Measurements from ENCODE around the gene CEMIP.

DNA sequence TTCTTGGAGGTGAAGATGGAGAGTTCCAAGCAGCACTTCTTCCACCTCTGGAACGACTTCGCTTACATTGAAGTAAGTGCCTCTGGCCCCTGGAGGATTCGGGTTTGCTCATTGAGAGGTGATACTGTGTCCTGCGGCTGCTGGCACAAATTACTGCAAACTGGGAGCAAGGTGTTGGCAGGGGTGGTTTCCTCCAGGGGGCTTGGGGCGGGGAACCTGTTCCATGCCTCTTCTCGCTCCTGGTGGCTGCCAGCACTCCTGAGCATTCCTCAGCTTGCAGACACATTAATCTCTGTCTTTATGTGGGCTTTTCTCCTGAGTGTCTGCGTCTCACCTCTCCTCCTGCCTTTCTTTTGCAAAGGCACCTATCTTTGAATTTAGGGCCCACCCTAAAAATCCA lies 163.1 kb downstream of the CEMIP start:
- TF ChIP-seq, protein P1, sequence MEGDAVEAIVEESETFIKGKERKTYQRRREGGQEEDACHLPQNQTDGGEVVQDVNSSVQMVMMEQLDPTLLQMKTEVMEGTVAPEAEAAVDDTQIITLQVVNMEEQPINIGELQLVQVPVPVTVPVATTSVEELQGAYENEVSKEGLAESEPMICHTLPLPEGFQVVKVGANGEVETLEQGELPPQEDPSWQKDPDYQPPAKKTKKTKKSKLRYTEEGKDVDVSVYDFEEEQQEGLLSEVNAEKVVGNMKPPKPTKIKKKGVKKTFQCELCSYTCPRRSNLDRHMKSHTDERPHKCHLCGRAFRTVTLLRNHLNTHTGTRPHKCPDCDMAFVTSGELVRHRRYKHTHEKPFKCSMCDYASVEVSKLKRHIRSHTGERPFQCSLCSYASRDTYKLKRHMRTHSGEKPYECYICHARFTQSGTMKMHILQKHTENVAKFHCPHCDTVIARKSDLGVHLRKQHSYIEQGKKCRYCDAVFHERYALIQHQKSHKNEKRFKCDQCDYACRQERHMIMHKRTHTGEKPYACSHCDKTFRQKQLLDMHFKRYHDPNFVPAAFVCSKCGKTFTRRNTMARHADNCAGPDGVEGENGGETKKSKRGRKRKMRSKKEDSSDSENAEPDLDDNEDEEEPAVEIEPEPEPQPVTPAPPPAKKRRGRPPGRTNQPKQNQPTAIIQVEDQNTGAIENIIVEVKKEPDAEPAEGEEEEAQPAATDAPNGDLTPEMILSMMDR (tag by site-specific recombination; IDR thresholded peaks at IDR 0.05), result no peak
- TF ChIP-seq TCF7L2 (IDR thresholded peaks at IDR 0.05; ENCODE audit: borderline replicate concordance, low read depth, low read length) (no peak), ZNF785 (tag by site-specific recombination; IDR thresholded peaks at IDR 0.05) (no peak), ZNF24 (tag by site-specific recombination; IDR thresholded peaks at IDR 0.05) (no peak), BCL11A (tag by site-specific recombination; IDR thresholded peaks at IDR 0.05; ENCODE audit: low read depth) (no peak), YY1 (tag by site-specific recombination; IDR thresholded peaks at IDR 0.05) (no peak), ZBTB48 (tag by site-specific recombination; IDR thresholded peaks at IDR 0.05) (no peak), ZNF426 (tag by site-specific recombination; IDR thresholded peaks at IDR 0.05) (no peak), HOXA7 (CRISPR knock-in tag; IDR thresholded peaks at IDR 0.05; ENCODE audit: borderline replicate concordance) (no peak), ZBTB7A (tag by site-specific recombination; IDR thresholded peaks at IDR 0.05; ENCODE audit: low read depth) (no peak), ZEB2 (tag by site-specific recombination; IDR thresholded peaks at IDR 0.05) (no peak)
- TF ChIP-seq, protein P2, sequence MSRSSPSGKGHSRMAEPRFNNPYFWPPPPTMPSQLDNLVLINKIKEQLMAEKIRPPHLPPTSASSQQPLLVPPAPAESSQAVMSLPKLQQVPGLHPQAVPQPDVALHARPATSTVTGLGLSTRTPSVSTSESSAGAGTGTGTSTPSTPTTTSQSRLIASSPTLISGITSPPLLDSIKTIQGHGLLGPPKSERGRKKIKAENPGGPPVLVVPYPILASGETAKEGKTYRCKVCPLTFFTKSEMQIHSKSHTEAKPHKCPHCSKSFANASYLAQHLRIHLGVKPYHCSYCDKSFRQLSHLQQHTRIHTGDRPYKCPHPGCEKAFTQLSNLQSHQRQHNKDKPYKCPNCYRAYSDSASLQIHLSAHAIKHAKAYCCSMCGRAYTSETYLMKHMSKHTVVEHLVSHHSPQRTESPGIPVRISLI (tag by site-specific recombination; IDR thresholded peaks at IDR 0.05), result no peak
- TF ChIP-seq, protein P3, sequence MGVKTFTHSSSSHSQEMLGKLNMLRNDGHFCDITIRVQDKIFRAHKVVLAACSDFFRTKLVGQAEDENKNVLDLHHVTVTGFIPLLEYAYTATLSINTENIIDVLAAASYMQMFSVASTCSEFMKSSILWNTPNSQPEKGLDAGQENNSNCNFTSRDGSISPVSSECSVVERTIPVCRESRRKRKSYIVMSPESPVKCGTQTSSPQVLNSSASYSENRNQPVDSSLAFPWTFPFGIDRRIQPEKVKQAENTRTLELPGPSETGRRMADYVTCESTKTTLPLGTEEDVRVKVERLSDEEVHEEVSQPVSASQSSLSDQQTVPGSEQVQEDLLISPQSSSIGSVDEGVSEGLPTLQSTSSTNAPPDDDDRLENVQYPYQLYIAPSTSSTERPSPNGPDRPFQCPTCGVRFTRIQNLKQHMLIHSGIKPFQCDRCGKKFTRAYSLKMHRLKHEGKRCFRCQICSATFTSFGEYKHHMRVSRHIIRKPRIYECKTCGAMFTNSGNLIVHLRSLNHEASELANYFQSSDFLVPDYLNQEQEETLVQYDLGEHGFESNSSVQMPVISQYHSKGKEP (tag by site-specific recombination; IDR thresholded peaks at IDR 0.05), result no peak
- TF ChIP-seq, protein P4, sequence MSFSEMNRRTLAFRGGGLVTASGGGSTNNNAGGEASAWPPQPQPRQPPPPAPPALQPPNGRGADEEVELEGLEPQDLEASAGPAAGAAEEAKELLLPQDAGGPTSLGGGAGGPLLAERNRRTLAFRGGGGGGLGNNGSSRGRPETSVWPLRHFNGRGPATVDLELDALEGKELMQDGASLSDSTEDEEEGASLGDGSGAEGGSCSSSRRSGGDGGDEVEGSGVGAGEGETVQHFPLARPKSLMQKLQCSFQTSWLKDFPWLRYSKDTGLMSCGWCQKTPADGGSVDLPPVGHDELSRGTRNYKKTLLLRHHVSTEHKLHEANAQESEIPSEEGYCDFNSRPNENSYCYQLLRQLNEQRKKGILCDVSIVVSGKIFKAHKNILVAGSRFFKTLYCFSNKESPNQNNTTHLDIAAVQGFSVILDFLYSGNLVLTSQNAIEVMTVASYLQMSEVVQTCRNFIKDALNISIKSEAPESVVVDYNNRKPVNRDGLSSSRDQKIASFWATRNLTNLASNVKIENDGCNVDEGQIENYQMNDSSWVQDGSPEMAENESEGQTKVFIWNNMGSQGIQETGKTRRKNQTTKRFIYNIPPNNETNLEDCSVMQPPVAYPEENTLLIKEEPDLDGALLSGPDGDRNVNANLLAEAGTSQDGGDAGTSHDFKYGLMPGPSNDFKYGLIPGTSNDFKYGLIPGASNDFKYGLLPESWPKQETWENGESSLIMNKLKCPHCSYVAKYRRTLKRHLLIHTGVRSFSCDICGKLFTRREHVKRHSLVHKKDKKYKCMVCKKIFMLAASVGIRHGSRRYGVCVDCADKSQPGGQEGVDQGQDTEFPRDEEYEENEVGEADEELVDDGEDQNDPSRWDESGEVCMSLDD (tag by site-specific recombination; IDR thresholded peaks at IDR 0.05), result no peak

Data from HEK293 (cell line).